Measurements from ENCODE around the gene AP2A2.

The AP2A2 gene

GRCh38 chr11:1054143-1055108 lies 128.8 kb downstream of the AP2A2 start:
- H3K4me3 Mint-ChIP-seq: no peak overlapping the region
- CTCF ChIA-PET: interaction anchor here (1.2 kb wide), 1 partner anchor 207 kb away, joined by 3 read pairs; no protein-coding TSS in a partner anchor
- no peak overlapping the region for H3K27ac Mint-ChIP-seq

DNA sequence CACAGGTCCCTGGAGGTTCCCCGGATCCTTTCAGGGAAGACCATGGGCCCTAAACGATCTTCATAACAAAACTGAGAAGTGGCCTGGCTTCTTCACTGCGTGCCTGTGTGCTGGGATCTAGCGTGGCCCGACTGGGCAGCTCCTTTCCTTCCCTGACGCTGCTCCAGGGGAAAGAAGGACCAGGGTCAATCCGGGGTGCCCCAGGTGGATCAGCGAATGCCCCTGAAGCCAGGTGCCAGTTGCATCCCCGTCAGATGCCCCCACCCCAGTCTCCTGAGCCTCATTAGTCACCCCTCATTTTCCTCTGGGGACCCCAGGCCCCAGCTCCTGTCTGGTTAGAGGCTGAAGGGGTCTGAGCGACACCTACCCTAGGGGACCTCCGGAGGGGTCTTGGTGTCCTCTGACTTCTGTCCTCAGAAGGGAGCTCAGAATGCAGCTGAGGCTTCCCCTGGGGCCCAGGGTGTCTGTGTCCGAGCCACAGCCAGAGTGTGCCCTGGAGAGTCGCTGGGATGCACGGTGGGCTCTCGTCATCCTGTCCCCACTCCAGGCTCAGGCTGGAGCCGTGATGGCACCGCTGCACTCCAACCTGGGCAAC lies 129.5 kb downstream of the AP2A2 start:
- CTCF ChIA-PET: no interaction called here
- no peak overlapping the region for H3K27ac Mint-ChIP-seq
- peaks cover 6% of the 10 kb centered on the region for H3K27me3 Mint-ChIP-seq
- H3K9me3 Mint-ChIP-seq: no peaks in the 10 kb centered on the region
- H3K4me3 Mint-ChIP-seq: no peak overlapping the region
- no peak for DNase-seq
- H3K4me1 Mint-ChIP-seq: peaks cover under 1% of the 10 kb centered on the region
- H3K36me3 Mint-ChIP-seq: no peaks in the 10 kb centered on the region

More at GRCh38 chr11:1054143-1055108, 128.8 kb downstream of the AP2A2 start:
- Mint-ChIP-seq H3K4me1 (peaks cover 2% of the 10 kb centered on the region), H3K36me3 (no peaks in the 10 kb centered on the region), H3K27me3 (peaks cover 12% of the 10 kb centered on the region), H3K9me3 (no peaks in the 10 kb centered on the region)
- no peak for DNase-seq

- H3K9me3 Mint-ChIP-seq: no peaks in the 10 kb centered on the region
- CTCF ChIA-PET: no interaction called here
- no peaks in the 10 kb centered on the region for H3K4me1 Mint-ChIP-seq
- DNase-seq: no peak
- no peaks in the 10 kb centered on the region for H3K36me3 Mint-ChIP-seq
- H3K27me3 Mint-ChIP-seq: peaks cover 1% of the 10 kb centered on the region
- H3K4me3 Mint-ChIP-seq: no peak overlapping the region
- H3K27ac Mint-ChIP-seq: no peak overlapping the region
These were observed 130.5 kb downstream of the AP2A2 start for GRCh38 chr11:1055990-1056771.

GRCh38 chr11:1057806-1058205 lies 132.1 kb downstream of the AP2A2 start:
- peaks cover 4% of the 10 kb centered on the region for H3K9me3 Mint-ChIP-seq
- H3K4me3 Mint-ChIP-seq: no peak overlapping the region
- no peaks in the 10 kb centered on the region for H3K36me3 Mint-ChIP-seq
- H3K4me1 Mint-ChIP-seq: no peaks in the 10 kb centered on the region
- CTCF ChIA-PET: no interaction called here
- DNase-seq: no peak
- peaks cover 8% of the 10 kb centered on the region for H3K27me3 Mint-ChIP-seq
- H3K27ac Mint-ChIP-seq: no peak overlapping the region

DNA sequence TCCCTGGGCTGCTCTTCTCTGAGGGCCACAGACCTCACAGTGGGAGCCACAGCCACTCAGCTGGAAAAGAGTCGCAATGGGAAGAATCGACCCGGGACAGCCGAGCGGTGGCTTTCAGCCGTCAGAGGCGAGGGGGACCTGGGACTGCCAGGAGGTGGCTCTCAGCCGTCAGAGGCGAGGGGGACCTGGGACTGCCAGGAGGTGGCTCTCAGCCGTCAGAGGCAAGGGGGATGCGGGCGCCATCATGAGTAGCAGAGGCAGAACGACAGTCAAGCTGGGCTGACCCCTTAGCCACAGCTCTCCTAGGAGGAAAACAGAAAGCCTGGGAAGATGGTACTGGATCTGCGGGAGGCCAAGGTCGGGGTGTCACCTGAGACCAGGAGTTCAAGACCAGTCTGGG lies 134.1 kb downstream of the AP2A2 start:
- no peak for DNase-seq
- CTCF ChIA-PET: no interaction called here
- H3K4me3 Mint-ChIP-seq: no peak overlapping the region
- H3K36me3 Mint-ChIP-seq: no peaks in the 10 kb centered on the region
- H3K4me1 Mint-ChIP-seq: no peaks in the 10 kb centered on the region
- no peak overlapping the region for H3K27ac Mint-ChIP-seq
- peaks cover 4% of the 10 kb centered on the region for H3K9me3 Mint-ChIP-seq
- peaks cover 8% of the 10 kb centered on the region for H3K27me3 Mint-ChIP-seq

GRCh38 chr11:1060410-1060809 lies 134.7 kb downstream of the AP2A2 start:
- DNase-seq: no peak
- CTCF ChIA-PET: no interaction called here
- H3K4me1 Mint-ChIP-seq: no peaks in the 10 kb centered on the region
- no peak overlapping the region for H3K4me3 Mint-ChIP-seq
- H3K27me3 Mint-ChIP-seq: peaks cover 8% of the 10 kb centered on the region
- H3K36me3 Mint-ChIP-seq: no peaks in the 10 kb centered on the region
- H3K27ac Mint-ChIP-seq: no peak overlapping the region
- H3K9me3 Mint-ChIP-seq: peaks cover 4% of the 10 kb centered on the region

DNA sequence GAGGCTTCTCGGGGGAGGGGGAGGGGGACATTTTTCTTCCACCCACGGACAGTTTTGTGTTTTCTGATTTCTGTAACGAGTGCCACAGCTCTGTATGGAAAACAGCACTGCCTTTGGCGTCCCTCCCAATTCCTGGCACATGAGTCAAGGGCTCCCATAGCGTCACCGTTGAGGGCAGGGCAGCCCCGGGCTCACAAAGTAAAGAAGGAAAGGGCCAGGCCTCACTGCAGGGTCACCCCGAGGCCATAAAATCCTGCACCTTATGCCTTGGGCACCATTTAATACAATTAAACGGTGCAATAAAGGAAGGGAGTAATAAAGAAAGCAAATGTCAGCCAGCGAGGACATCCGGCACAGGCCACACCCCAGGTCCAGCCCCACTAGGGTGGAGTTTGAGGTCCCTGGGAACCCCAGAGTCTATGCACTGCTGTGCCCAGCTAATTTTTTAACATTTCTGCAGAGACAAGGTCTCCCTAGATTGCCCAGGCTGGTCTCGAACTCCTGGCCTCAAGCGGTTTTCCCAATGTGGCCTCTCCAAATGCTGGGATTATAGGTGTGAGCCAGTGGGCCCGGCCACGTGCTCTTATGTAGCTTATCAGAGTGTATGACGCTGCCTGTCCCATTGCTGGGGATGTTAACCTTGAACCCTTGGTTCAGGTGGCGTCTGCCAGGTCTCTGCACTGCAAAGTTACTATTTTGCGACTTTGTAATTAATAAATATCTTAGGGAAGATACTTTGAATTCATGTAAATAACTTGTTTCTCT lies 135.4 kb downstream of the AP2A2 start:
- no peak overlapping the region for H3K27ac Mint-ChIP-seq
- CTCF ChIA-PET: no interaction called here
- no peak for DNase-seq

More for the DNA sequence above, 135.4 kb downstream of the AP2A2 start:
- Mint-ChIP-seq H3K27me3 (peaks cover 12% of the 10 kb centered on the region), H3K36me3 (no peaks in the 10 kb centered on the region), H3K4me1 (no peaks in the 10 kb centered on the region), H3K4me3 (no peak overlapping the region), H3K9me3 (peaks cover 4% of the 10 kb centered on the region)

Measured in activated naive CD4-positive, alpha-beta T cell treated with anti-CD3 and anti-CD28 coated beads, Interleukin-2, amount 10 ng/mL, durations not matched to agents 7 days and 5 days (primary cell).